HG03159 (cell line): ENCODE measurements around the gene FLVCR2.

Experiments used
- ATAC-seq: cut with Tn5 transposase; IDR thresholded peaks from one replicate; pipeline ENCODE4 v1.9.1; 2021; ENCODE audit warnings: mild to moderate bottlenecking, moderate library complexity; ENCODE audit not compliant: unreplicated experiment

The FLVCR2 gene

DNA sequence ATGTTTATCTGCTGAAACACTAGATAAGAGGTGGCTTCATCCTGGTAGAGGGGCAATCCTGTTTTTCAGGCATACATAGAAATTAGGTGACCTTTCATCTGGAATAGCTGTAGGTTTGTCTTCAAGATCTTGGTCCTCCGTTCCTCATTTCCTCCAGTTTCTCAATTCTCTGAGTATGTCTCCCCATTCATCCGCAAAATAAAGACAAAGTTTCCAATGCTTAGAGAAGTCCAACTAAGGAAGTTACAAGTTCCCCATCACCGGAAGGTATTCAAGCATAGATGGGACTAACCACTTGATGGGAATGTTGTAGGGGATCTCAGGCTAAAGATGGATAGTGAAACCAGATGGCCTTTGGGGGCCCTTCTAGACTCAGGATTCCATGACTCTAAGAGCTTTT lies 48.0 kb downstream of the FLVCR2 start:
- ATAC-seq: no peak

DNA sequence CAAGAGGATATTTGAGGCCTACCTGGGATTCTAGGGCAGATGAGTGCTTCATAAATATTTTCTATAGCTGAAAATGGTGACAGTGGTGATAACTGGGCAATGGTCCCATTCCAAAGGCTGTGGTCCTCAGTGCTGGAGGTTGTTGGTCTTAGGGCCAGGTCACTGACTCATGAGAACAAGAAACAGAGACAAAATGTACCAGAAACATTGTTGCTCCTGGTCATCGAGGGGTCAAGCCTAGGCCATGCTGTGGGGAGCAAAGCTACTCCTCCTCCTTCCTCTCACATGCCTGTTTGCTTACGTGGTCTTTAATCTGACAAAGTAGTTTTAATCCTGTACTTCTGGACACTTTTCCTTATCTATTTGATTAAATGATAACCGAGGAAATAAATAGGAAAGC lies 48.4 kb downstream of the FLVCR2 start:
- no peak for ATAC-seq

DNA sequence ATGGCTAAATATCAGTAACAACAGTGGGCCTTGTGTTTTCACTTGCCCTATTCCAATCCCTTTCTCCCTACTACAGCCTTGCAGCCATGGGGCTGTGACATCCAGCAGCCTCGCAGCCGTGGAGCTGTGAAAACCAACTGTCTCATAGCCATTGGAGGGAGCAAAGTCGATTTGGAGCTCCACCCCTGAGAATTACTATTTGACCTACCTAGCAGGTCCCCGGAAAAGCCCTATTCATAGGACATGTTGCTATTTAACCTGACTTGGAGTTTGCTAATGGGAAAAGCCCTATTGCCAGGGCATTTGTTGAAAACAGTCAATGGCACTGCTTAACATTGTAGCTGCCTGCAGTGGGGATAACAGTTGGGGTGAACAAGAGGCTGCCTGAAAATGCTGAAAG lies 49.0 kb downstream of the FLVCR2 start:
- no peak for ATAC-seq

DNA sequence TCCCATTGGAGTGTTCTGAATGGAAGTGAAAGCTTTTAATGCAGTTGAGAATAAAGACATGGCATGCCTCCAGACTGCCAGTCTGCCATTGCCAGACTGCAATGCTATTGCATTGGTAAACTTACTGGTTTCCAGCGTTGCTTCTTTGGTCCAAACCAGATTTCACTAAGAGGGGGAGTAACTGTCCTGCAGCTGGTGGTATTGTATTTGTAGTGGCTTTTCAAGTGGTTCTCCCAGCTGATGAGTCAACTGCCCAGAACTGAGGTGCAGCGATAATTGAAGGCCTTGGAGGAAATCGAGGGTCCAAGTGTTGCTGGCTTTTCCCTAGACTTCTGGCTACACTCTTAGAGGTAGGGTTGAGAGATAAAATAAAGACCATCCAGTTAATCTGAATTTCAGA lies 50.4 kb downstream of the FLVCR2 start:
- no peak for ATAC-seq

DNA sequence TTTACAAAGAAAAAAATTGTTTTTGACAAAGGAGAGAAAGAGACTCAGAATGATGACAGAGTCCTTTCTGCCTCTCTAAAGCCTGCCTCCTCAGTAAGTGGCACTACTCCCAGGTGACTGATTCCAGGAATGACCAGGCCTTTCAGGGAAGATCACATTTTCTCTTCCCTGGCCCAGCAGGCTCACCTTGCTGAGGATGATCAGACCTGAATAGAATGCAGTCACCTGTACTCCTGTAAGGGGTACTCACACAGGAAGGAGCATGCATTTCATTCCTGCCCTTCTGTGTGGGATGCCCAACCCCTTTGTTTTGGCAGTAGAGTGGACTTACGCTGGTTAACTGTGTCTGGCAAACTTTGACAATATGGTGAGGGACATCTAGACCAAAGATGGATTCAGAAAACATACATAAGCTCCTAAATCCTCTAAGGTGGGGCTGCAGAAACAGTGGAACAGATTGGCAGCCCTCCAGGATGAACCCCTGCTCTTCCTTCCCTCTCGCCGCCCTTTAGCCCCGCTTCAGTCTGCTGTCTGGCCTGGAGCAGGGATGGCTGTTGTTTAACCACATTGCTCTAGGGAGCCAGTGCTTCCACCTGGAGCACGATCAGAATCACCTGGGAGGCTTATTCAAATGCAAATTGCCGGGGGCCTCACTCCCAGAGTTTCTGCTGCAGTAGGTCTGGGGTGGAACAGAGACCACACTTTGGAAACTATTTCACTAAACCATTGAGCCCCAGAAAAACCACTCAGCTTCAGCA lies 52.5 kb downstream of the FLVCR2 start:
- no peak for ATAC-seq

DNA sequence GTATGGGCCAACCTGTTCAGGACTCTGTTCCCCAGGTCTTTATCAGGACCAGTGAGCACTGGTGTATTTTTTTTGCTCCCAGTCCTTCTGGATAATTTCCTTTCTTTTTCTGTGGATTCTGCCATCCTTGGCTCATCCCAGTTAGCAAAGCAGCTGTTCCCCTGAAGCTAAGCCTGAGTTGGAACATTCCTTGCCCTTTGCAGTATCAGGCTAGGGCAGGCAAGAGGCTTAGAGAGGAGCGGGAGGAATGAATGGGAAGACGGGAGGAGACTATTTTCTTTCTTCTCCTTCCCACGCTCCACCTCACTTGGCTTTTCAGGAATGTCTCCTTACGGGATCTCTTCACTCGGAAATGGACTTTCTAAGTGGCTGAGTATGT lies 53.0 kb downstream of the FLVCR2 start:
- no peak for ATAC-seq

DNA sequence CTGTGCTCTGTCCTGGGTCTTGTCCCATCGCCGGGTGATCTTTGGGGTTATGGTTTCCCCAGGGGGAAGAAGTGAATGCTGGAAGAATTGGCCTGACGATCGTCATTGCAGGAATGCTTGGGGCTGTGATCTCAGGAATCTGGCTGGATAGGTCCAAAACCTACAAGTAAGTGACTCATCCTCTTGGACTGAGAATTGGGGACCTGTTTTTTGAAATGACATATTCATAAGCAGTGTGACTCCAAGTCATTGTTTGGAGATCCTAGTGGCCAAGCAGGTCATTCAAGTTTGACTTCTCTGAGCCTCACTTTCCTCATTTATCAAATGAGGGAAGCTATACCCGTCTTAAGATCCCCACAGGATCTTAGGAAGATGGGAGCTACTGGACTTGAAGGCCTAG lies 56.4 kb downstream of the FLVCR2 start:
- ATAC-seq: no peak

DNA sequence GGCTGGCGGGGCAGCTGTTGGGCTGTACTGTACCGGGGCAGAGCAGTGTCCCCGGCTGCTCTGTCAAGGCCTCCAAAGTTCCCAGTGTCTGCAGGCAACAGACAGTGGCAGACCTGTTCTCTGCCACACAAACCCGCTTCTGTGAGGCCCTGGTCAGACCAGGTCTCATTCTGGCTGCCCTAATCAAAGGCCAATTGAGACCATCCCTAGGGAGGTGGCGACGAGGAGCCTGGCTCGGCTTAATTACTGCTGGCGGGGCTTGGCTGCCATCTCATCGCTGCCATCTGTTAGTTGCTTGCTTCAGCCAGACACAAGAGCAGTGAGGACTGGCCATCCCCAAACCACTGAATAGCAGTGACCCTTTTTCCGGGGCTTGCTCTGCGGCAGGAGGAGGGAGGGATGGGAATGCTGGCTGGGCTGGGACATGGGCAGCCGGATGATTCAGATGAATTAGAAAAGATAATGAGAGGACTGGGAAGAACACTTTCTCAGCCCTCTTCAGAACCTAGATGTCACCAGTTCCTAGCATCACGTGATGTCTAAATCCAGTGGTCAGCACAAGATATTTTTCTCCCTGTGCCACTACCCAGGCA lies 57.8 kb downstream of the FLVCR2 start:
- ATAC-seq: no peak

DNA sequence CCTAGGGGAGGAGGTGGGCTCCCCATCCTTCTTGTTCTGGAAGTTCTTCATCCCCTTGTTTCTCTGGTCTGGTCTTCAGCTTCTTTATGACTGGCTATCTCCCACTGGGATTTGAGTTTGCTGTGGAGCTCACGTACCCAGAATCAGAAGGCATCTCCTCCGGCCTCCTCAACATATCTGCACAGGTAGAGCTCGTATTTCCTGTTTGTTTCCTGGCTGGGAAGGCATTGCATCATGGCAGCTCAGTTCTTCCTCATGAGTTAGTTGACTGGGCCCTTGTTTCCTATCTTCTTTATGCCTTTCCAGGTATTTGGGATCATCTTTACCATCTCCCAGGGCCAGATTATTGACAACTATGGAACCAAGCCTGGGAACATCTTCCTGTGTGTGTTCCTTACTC lies 62.5 kb downstream of the FLVCR2 start:
- no peak for ATAC-seq

DNA sequence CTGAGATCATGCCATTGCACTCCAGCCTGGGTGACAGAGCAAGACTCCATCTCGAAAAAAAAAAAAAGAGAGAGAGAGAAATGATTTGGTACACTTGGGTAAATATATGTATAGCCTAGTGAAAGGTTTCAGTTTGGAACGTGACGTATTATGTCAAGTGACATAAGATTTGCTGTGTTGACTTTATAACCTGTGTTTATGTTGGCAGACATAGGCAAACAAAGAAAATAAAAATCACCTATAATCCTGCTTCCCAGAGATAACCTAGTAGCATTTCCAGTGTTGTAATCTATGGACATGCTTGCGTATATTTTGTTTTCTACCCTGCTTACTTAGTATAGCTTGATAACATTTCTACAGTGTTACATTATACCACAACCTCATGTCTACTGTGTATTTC lies 65.6 kb downstream of the FLVCR2 start:
- ATAC-seq: no peak

DNA sequence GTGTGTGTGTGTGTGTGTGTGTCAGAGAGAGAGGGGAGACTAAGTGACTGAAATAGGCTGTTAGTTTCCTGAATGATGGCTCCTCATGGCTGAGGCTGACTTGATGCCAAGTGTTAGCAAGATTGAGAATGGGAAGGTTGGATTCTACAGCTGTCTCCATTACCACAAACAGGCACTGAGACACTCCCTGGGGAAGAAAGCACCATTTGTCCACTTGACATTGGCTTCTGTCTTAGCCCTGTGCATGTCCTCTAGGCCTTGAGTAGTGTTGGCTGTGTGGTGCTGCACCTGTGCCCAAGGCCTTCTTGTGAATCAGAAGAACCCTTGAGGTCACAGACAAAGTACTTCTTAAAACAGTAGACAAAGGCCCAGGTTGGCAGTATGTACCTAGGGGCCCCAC lies 66.6 kb downstream of the FLVCR2 start:
- ATAC-seq: no peak

DNA sequence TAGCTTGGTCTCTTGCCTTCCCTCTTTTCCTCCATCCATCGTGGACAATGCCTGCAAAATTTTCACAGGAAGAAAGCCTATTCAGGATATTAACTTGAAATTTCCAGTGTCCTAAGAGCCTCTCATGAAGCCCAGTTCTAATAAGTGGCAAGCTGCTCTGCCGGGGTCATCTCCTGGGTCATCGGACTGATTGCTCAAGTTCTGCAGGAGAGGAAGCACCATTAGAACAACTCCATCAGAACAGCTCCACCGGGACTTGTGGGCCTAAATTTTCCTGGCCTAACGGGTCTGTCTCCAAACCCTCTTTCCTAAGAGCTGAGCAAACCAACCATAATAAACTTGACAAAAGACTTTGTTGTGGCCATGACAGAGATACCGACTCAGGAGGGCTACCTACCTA lies 68.3 kb downstream of the FLVCR2 start:
- no peak for ATAC-seq

DNA sequence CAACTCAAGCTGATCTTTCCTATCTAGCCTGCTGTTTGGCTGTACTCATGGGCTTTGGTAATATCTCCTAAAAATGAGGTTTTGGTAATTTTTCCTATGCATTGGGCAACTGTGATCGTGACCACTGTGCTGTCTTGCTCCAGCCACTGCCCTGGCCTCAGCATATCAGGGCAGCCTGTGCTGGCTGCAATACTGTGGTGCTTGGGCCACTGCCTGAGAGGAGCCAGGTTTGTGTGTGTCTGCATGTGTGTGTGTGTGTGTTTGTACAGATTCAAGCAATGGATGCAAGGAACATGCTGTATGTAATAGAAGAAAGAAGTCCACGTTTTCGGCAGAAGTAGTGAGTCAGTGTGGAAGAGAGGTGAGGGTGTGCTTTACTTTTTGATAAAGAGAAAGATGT lies 69.2 kb downstream of the FLVCR2 start:
- ATAC-seq: no peak

DNA sequence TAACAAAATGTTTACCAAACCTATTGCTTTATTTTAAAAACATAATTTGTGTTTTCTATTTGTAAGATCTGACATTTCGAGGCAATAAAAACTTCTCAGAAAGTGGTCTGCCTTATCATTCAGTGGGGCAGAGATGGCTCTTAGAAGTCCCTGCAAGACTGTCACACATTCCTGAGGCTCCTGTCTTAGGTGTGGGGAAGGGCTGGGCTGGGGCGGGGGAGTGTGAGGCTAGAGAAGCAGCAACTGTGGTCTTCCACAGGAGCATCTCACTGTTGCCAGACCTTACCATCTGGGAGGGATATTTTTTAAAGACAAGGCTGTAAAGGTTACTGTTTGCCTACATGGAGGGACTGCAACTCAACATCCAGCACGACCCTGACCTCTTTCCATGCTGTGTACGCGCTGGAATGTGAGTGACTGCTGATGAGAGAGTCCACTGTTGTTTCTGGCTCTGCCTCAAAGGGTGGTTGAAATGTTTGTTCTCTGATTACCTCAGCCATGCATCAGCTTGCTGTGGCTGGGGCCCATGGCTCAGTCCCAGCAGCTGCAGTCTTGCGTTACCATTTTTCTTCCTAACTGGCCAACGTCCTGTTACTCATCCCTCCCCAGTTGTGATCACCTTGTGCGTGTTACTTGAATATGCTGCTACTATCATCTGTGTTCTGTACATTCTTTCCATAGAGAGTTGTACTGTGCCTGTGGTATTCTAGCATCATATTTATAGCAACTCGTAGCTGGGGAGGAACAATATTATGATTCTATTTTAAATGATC lies 69.8 kb downstream of the FLVCR2 start:
- no peak for ATAC-seq

DNA sequence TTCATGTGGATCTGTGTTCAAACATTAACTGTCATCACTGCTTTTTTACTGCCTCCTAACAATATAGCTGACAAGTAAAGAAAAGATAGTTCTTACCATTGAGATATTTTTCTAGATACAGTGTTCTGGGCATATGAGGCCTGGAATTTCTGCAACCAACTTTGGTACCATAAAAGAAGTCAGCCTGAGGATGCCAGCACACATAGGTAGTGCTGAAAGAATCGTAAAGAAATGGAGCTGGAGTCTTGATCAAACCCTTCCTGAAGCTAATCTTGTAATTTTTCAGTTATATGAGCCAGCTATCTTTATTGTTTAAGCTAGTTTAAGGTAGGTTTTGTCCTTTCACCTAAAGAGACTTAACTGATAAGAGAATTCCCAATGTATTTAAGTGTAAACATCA lies 70.9 kb downstream of the FLVCR2 start:
- no peak for ATAC-seq

DNA sequence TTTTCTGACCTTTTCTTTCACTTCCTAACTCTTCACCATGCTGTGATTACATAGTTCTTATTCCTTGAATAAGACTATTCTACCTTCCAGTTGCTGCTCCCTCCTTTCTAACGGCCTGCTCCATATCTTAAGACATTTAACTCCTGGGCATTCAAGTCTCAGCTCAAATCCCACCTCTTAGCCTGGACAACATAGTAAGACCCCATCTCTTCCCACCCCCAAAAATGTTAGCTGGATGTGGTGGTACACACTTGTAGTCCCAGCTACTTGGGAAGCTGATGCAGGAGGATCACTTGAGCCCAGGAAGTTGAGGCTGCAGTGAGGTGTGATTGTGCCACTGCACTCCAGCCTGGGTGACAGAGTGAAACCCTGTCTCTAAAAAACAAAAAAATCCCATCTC lies 71.4 kb downstream of the FLVCR2 start:
- no peak for ATAC-seq

DNA sequence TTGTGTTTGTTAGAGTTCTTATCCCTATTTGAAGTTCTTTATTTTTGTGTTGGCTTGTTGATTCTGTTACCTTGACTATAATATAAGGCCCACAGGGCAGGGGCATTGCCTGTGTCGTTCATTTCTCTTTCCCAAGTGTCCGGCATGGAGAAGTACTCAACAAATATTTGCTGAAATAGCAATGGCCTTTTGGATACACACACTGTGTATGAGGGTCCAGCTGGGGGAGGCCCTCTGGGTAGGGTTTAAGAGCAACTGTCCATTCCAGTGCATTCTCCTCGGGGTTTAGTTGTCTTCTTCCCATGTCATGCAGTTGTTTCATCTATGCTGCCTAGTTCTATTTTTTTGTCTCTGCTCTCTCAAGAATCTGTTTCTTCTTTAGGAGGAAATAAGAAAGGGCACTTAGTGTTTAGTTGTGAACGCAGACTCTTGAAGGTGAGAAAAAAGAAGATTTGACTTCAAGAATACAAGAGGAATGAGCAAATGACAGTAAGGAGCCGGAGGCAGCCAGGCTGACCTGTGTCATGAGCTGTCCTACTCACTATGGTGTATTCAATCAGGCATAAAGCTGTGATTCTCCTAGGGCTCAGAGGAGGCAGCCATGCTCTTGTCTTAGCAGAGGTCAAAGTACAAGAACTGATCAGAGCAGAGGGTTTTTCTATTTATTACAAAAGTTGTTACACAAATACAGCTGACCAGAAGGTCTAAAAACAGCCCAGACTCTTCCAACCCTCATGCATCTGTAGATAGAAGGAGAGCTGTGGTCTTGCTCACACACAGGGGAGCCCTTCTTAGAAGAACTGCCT lies 72.0 kb downstream of the FLVCR2 start:
- no peak for ATAC-seq

DNA sequence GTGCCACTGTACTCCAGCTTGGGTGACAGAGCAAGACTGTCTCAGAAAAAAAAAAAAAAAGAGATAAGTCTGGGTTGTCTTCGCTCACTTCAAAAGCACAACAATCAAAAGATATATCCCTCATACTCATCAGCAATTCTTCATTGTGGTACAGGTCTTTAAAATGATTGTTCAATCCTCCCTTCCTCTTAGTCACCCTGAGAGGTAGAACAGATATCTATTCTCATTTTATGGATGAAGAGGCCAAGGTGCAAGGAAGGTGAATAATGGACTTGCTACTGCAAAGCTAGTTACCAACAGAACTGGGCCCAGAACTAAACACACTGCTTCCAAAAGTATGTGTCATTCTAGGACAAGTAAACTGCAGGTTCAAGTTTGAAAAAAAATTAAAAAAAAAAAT lies 75.1 kb downstream of the FLVCR2 start:
- ATAC-seq: no peak

DNA sequence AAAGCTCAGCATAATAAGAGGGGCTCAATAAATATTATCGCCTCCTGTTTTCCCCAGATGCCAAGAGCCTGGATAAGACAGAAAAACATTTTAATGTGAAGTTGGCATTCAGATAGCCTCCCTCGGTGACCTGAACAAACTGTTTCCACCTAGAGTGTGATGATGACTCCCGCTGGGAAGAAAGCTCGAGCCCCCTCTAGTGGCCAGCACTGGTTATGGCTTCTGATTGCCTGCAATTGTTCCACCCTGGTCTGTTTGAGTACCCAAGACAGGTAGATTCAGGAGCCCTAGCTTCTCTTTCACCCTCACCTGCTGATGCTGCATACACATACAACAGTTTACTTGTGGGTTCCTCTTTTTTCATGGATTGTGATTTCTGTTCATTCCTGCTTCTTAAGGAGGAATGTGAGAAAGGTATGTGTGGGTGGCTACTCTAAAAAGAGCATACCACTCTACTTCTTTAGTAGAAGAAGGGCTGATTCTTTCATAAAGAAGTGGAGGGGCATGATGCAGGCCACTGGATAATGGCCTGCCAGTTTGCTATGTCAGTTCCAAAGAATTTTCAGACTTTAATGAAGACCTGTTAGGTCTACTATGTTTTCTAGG lies 75.8 kb downstream of the FLVCR2 start:
- no peak for ATAC-seq

DNA sequence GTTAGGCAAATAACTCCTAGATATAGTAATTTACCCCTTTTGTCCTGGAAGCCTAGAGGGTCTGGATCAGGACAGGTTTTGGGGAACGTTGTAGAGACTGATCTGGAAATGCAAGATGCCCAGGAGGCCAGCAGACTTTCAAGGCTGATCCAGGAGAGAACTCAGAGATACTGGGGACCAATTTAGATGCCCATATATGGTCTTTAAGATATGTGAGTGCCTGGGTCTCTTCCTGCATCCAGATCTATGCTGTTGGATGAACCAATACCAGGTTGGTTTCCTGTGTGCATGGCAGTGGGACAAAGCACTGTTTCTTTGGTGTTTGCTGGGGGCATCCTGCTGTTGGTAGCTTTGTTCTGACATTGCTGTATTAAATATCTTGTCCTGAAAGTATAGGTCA lies 76.8 kb downstream of the FLVCR2 start:
- no peak for ATAC-seq

DNA sequence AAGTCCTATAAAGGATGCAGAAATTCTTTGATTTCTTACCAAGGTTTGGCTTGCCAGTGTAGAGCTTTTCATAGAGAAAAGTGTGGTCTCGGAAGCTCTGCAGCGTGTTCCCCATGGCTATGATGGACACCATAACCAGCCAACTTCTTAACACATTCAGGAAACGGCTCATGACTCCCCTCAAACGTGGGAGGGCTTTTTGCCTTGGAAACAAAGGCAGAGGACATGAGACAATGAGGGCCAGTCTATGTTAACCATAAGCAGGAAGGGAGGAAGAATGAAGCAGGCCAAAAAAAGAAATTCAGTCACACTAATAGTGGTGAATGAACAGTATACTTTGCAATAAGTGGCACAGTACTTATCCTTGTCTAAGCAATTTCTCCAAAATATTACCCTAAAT lies 78.9 kb downstream of the FLVCR2 start:
- ATAC-seq: no peak
